Natural killer cell (primary cell): Measurements from ENCODE around the gene RTN4. TPM values are rescaled to one million over a fixed set of nuclear protein-coding genes. Genes with fewer than 3 reads are reported as not detected.
A peak's percentile ranks its signal among the peaks of the same experiment; 100 is the strongest.

Source experiments
- ATAC-seq, 3 donors: fragments of 150-1000 bp in 2 of 3; fragments of 200-7000 bp in 1 of 3; cut with Tn5 transposase; 1 replicate in 1 of 3; 2 replicates in 2 of 3; pipeline ENCODE4 v1.10.0; 2021; ENCODE audit warnings: mild to moderate bottlenecking in 2 of 3, moderate library complexity in 2 of 3
- DNase-seq, 2 donors: peaks; one replicate each; pipeline versions ENCODE4 v3.0.0 to v3.0.0-alpha.2; 2013 to 2021; ENCODE audit warnings: mixed read lengths in 1 of 2
- H3K27ac ChIP-seq: one replicate; pipeline ENCODE4 v1.5.1; 2013; ENCODE audit warnings: mild to moderate bottlenecking, low read length
- H3K27me3 ChIP-seq: one replicate; pipeline ENCODE4 v1.6.1; 2013; ENCODE audit warnings: low read length; ENCODE audit not compliant: control insufficient read depth, insufficient read depth
- H3K36me3 ChIP-seq: one replicate; pipeline ENCODE4 v1.6.1; 2013; ENCODE audit warnings: low read length; ENCODE audit not compliant: control insufficient read depth, insufficient read depth
- H3K4me1 ChIP-seq: one replicate; pipeline ENCODE4 v1.6.1; 2013; ENCODE audit warnings: low read length; ENCODE audit not compliant: control insufficient read depth, insufficient read depth
- H3K4me3 ChIP-seq: one replicate; pipeline ENCODE4 v1.5.1; 2013; ENCODE audit warnings: low read length
- H3K9me3 ChIP-seq: one replicate; pipeline ENCODE4 v1.6.1; 2013; ENCODE audit warnings: low read length; ENCODE audit not compliant: control insufficient read depth, insufficient read depth
- H3K27ac Mint-ChIP-seq, 2 donors: one replicate each; pipeline ENCODE4 v1.8.0; 2022; ENCODE audit warnings: mild to moderate bottlenecking in 2 of 2, mixed read lengths in 2 of 2, moderate library complexity in 1 of 2
- H3K27me3 Mint-ChIP-seq, 2 donors: one replicate each; pipeline ENCODE4 v1.8.0; 2022; ENCODE audit warnings: low read depth in 2 of 2, mixed read lengths in 2 of 2
- H3K36me3 Mint-ChIP-seq: one replicate; pipeline ENCODE4 v1.8.0; 2022; ENCODE audit warnings: mixed read lengths
- H3K4me1 Mint-ChIP-seq, 2 donors: one replicate each; pipeline ENCODE4 v1.8.0; 2022; ENCODE audit warnings: mixed read lengths in 2 of 2
- H3K4me3 Mint-ChIP-seq: one replicate; pipeline ENCODE4 v1.8.0; 2022; ENCODE audit warnings: mild to moderate bottlenecking, moderate library complexity, mixed read lengths
- H3K9me3 Mint-ChIP-seq, 2 donors: one replicate each; pipeline ENCODE4 v1.8.0; 2022; ENCODE audit warnings: mixed read lengths in 2 of 2
- CTCF ChIP-seq: fragments of 200-600 bp; IDR thresholded peaks from one replicate; pipeline ENCODE4 v1.8.0; 2022; ENCODE audit warnings: antibody characterized with exemption
- WGBS: methylation state at CpG from one replicate; pipeline ENCODE4 v1.1.7; 2013; ENCODE audit warnings: missing lambda C conversion rate; ENCODE audit not compliant: insufficient coverage; 5-methylcytosine and 5-hydroxymethylcytosine counted together
- intact Hi-C: fragments of 100-400 bp; cut with micrococcal nuclease; formaldehyde crosslinking; loops from one replicate; pipeline ENCODE4 v1.14.2; 2022
- total RNA-seq, 4 donors: library from RNA; stranded (reverse); fragments of 120-200 nt in 1 of 4; gene quantifications; one replicate each; pipeline versions ENCODE4 v1.2.3 to v1.2.4, GENCODE V29; 2013 to 2022

The RTN4 gene
- total RNA-seq, 3 donors from 2014 or later (not counting 1 experiment from before 2014, with no cell fraction given) = 100 to 117 (median 109) TPM

- peak in 1 of 3 donors; percentile 5 for ATAC-seq
- TF ChIP-seq CTCF = peak; percentile 18
- H3K4me1 Mint-ChIP-seq = peaks cover 66 to 70% of the 10 kb centered on the region in 2 donors
- H3K36me3 ChIP-seq = no peaks in the 10 kb centered on the region
- intact Hi-C loops = no loop called here
- H3K4me3 Mint-ChIP-seq = peak overlapping the region; percentile 94
- H3K27ac ChIP-seq = peak overlapping the region; percentile 83
- H3K27me3 ChIP-seq = no peaks in the 10 kb centered on the region
- H3K9me3 Mint-ChIP-seq = no peaks in the 10 kb centered on the region
- peak; percentile 52 to 75 for DNase-seq
- peak overlapping the region; percentile 93 to 99 for H3K27ac Mint-ChIP-seq
- peak overlapping the region; percentile 85 for H3K4me3 ChIP-seq
- H3K4me1 ChIP-seq = peaks cover 24% of the 10 kb centered on the region
- under 1% methylated on average over 55 of the region's 56 CpGs for WGBS
- no peaks in the 10 kb centered on the region for H3K9me3 ChIP-seq
- no peaks in the 10 kb centered on the region for H3K36me3 Mint-ChIP-seq
- H3K27me3 Mint-ChIP-seq = no peaks in the 10 kb centered on the region
Measured at GRCh38 chr2:55049043-55049820, 1.0 kb downstream of the RTN4 start.

- Mint-ChIP-seq H3K36me3 (no peaks in the 10 kb centered on the region), H3K4me1 (peaks cover 65 to 66% of the 10 kb centered on the region in 2 donors), H3K27ac (peak overlapping the region; percentile 93 to 99), H3K9me3 (no peaks in the 10 kb centered on the region), H3K4me3 (peak overlapping the region; percentile 94), H3K27me3 (no peaks in the 10 kb centered on the region)
- DNase-seq (peak in 1 of 2 donors; percentile 41), ATAC-seq (no peak)
- Histone ChIP-seq H3K36me3 (no peaks in the 10 kb centered on the region), H3K4me3 (peak overlapping the region; percentile 85), H3K27me3 (no peaks in the 10 kb centered on the region), H3K27ac (peak overlapping the region; percentile 24), H3K9me3 (no peaks in the 10 kb centered on the region), H3K4me1 (peaks cover 30% of the 10 kb centered on the region)
- 1% methylated on average over 16 of the region's 16 CpGs for WGBS
- no peak for TF ChIP-seq CTCF
- intact Hi-C loops = no loop called here
Measured at GRCh38 chr2:55048508-55049042, 1.7 kb downstream of the RTN4 start.

DNA sequence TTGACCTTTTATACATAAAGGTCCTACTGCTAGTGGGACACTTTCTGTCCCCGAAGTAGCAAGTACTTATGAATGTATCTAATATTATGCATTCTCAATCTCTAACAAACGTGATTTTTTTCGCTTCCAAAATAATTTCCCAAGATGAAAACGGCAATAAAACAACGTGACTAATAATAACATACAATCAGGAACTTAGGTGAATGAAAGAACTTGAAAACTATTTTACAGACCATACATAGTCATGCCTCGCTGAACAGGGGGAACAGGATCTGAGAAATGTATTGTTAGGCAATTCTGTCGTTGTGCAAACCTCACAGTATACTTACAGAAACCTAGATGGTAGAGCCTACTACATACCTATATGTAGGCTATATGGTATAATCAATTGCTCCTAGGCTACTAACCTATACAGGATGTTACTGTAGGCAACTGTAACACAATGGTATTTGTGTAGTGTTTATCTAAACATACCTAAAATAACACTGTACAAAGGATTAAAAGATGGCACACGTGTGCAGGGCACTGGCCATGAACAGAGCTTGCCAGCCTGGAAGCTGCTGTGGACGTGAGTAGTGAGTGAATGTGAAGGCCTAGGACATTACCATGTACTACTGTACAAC is 2.5 kb downstream of the RTN4 start:
- H3K4me3 Mint-ChIP-seq = peak overlapping the region; percentile 82
- no CpG with 5 or more reads among the region's 9 CpGs for WGBS
- H3K27me3 Mint-ChIP-seq = no peaks in the 10 kb centered on the region
- H3K36me3 ChIP-seq = no peaks in the 10 kb centered on the region
- peaks cover 30% of the 10 kb centered on the region for H3K4me1 ChIP-seq
- H3K9me3 ChIP-seq = no peaks in the 10 kb centered on the region
- H3K27ac ChIP-seq = no peak overlapping the region
- DNase-seq (peak in 1 of 2 donors; percentile 37), ATAC-seq (no peak)
- H3K27ac Mint-ChIP-seq = peak overlapping the region; percentile 77 to 99
- H3K9me3 Mint-ChIP-seq = no peaks in the 10 kb centered on the region
- intact Hi-C loops = no loop called here
- peak overlapping the region; percentile 85 for H3K4me3 ChIP-seq
- no peaks in the 10 kb centered on the region for H3K36me3 Mint-ChIP-seq
- H3K27me3 ChIP-seq = no peaks in the 10 kb centered on the region
- peaks cover 63 to 71% of the 10 kb centered on the region in 2 donors for H3K4me1 Mint-ChIP-seq
- no peak for TF ChIP-seq CTCF
